ENCODE measurements around the gene LCT. TPM values are rescaled to one million over a fixed set of nuclear protein-coding genes. Genes with fewer than 3 reads are reported as not detected.

LCT gene
- total and polyA plus RNA-seq, 9 of the 15 experiments (the other 6 are each of a cell fraction or from before 2014, with no cell fraction given), result 0.01 to 0.04 (median 0.03) TPM; not detected in 4

- no peak for TF ChIP-seq ZNF764 (CRISPR knock-in tag; IDR thresholded peaks at IDR 0.05; ENCODE audit: low read depth)
Measured at GRCh38 chr2:135768863-135769262, 68.1 kb downstream of the LCT start (continued).

- FAIRE-seq (peak; percentile 70), ATAC-seq (no peak), DNase-seq (ENCODE audit: extremely low read depth in 1 of 4, low spot score in 3 of 4) (no peak)
- Histone ChIP-seq H3K9me3 (replicated peaks; ENCODE audit: control insufficient read depth, insufficient read depth, low read depth, low read length) (no peaks in the 10 kb centered on the region), H3K9me1 (ENCODE audit: control insufficient read depth, insufficient read depth, low read length) (no peaks in the 10 kb centered on the region), H2AFZ (ENCODE audit: low read depth, low read length) (no peak overlapping the region), H4K20me1 (replicated peaks; ENCODE audit: control insufficient read depth, insufficient read depth, low read length) (no peaks in the 10 kb centered on the region), H3K27ac (ENCODE audit: extremely low read depth, low read depth, low read length) (no peak overlapping the region), H3K9ac (ENCODE audit: insufficient read depth in 1 of 2, low read depth in 2 of 2, low read length in 2 of 2) (no peak overlapping the region), H3K27me3 (ENCODE audit: control insufficient read depth in 2 of 2, insufficient read depth in 2 of 2, low read length in 2 of 2) (no peaks in the 10 kb centered on the region), H3K4me1 (replicated peaks in 1 of 2; ENCODE audit: control insufficient read depth in 2 of 2, insufficient read depth in 2 of 2, low read length in 2 of 2) (no peaks in the 10 kb centered on the region), H3K4me3 (no peak overlapping the region), H3K4me2 (ENCODE audit: insufficient read depth, low read length) (no peak overlapping the region), H3K36me3 (ENCODE audit: control insufficient read depth, insufficient read depth, low read length) (peaks cover 78% of the 10 kb centered on the region), H3K79me2 (ENCODE audit: control insufficient read depth, insufficient read depth, low read length) (peaks cover 4% of the 10 kb centered on the region; the same call in 1 of the 3 replicates)
- ChIA-PET CTCF (ENCODE audit: low intra/inter-chr PET ratio) (no interaction called here), POLR2A (no interaction called here)
- in situ Hi-C loops (cut with MboI), result no loop called here
- TF ChIP-seq ZNF740 (CRISPR knock-in tag; IDR thresholded peaks at IDR 0.05), result no peak
- TF ChIP-seq ZNF740 (tag; IDR thresholded peaks at IDR 0.05), result no peak
- no peak for TF ChIP-seq HMBOX1 (IDR thresholded peaks at IDR 0.05)
- no peak for TF ChIP-seq ZNF282 (CRISPR knock-in tag; IDR thresholded peaks at IDR 0.05)
- no peak for TF ChIP-seq HBP1 (CRISPR knock-in tag; IDR thresholded peaks at IDR 0.05)
- TF ChIP-seq TCF3 (CRISPR knock-in tag; IDR thresholded peaks at IDR 0.05), result no peak
- TF ChIP-seq TAF1 (IDR thresholded peaks at IDR 0.05; ENCODE audit: control insufficient read depth, extremely low read depth, insufficient read depth, low read length, severe bottlenecking), result no peak
- TF ChIP-seq CBFA2T2 (conservative IDR thresholded peaks at IDR 0.05), result no peak
- TF ChIP-seq ZNF699 (CRISPR knock-in tag; IDR thresholded peaks at IDR 0.05; ENCODE audit: insufficient replicate concordance), result no peak
- no peak for TF ChIP-seq KDM5B (IDR thresholded peaks at IDR 0.05; ENCODE audit: insufficient replicate concordance, low read depth, low read length)
- no peak for TF ChIP-seq ADNP (tag; IDR thresholded peaks at IDR 0.05)
- TF ChIP-seq HDAC3 (IDR thresholded peaks at IDR 0.05; ENCODE audit: borderline replicate concordance, partially characterized antibody), result no peak
- no peak for TF ChIP-seq PYGO2 (tag; IDR thresholded peaks at IDR 0.05)
- TF ChIP-seq ZNF165 (CRISPR knock-in tag; IDR thresholded peaks at IDR 0.05; ENCODE audit: borderline replicate concordance), result no peak
- WGBS (ENCODE audit: insufficient coverage, low coverage, missing lambda C conversion rate), result 100% methylated on average over 1 of the region's 1 CpG
- intact Hi-C loops (cut with micrococcal nuclease), result no loop called here
- no TSS peak for BruUV-seq (replicated peaks)
Measured at GRCh38 chr2:135762530-135762929, 74.5 kb downstream of the LCT start.

Measured in K562 (cell line).